Activated CD8-positive, alpha-beta memory T cell treated with anti-CD3 and anti-CD28 coated beads, Interleukin-2, amount 10 ng/mL, durations not matched to agents 7 days and 5 days (primary cell): ENCODE results near the gene PLCB1. TPM values are rescaled to one million over a fixed set of nuclear protein-coding genes. Genes with fewer than 3 reads are reported as not detected.
"Not testable (repeated sequence)": the region's sequence is repeated elsewhere in the genome, so short reads cannot be mapped to it uniquely, and the experiment has no call there.

Experiments
- ATAC-seq: fragments of 150-1000 bp; cut with Tn5 transposase; one replicate; pipeline ENCODE4 v1.10.0; 2021; ENCODE audit warnings: moderate library complexity
- CTCF ChIA-PET: fragments of 350-600 bp; sonication (Branson Sonifier 250); formaldehyde crosslinking; loops from one replicate; lab custom pipeline; 2021; ENCODE audit warnings: antibody characterized with exemption; lab: Charles Lee
- DNase-seq: peaks from one replicate; pipeline ENCODE4 v3.0.0-alpha.2; 2020
- H3K27ac Mint-ChIP-seq: one replicate; pipeline ENCODE4 v1.8.0; 2021; ENCODE audit warnings: mild to moderate bottlenecking, mixed read lengths
- H3K27me3 Mint-ChIP-seq: one replicate; pipeline ENCODE4 v1.8.0; 2021; ENCODE audit warnings: mixed read lengths
- H3K36me3 Mint-ChIP-seq: one replicate; pipeline ENCODE4 v1.8.0; 2021; ENCODE audit warnings: mild to moderate bottlenecking, mixed read lengths
- H3K4me1 Mint-ChIP-seq: one replicate; pipeline ENCODE4 v1.8.0; 2021; ENCODE audit warnings: mixed read lengths
- H3K4me3 Mint-ChIP-seq: one replicate; pipeline ENCODE4 v1.8.0; 2021; ENCODE audit warnings: mild to moderate bottlenecking, moderate library complexity, mixed read lengths
- H3K9me3 Mint-ChIP-seq: one replicate; pipeline ENCODE4 v1.8.0; 2022; ENCODE audit warnings: low read depth, mixed read lengths
- total RNA-seq, 2 experiments: library from RNA; stranded (reverse); gene quantifications; one replicate each; pipeline ENCODE4 v1.2.3, GENCODE V29; 2021

Gene PLCB1
- total RNA-seq, 2 experiments from 2014 or later, result 2.4 to 3.2 TPM

DNA sequence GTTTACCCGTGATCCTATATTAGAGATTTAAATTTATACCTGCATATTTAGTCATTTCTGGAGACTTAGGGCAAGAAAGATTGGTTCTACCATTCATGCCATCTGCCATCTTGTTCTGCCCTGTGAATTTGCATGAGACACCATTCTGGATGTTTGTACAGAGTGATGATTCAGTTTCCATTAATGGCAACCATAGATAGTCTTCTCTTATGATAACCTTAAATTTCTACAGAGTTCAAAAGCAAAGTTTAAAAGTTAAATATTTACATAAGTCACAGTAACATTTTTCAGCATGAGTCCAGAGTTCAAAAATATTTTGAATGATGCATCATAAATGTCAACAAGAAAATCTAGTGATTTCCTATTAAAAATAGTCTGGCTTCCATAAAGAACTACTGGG is 23.2 kb downstream of the PLCB1 start:
- H3K4me3 Mint-ChIP-seq, result no peak overlapping the region
- CTCF ChIA-PET, result interaction anchor here (1.4 kb wide), 1 partner anchor 24 kb away, joined by 4 read pairs; the partner anchor contains the start of gene PLCB1
- peaks cover 56% of the 10 kb centered on the region for H3K4me1 Mint-ChIP-seq
- no peaks in the 10 kb centered on the region for H3K9me3 Mint-ChIP-seq
- H3K27me3 Mint-ChIP-seq, result no peaks in the 10 kb centered on the region
- no peak for DNase-seq
- H3K27ac Mint-ChIP-seq, result no peak overlapping the region
- H3K36me3 Mint-ChIP-seq, result peaks cover 4% of the 10 kb centered on the region
- ATAC-seq, result no peak

- DNase-seq, result no peak
- peaks cover 6% of the 10 kb centered on the region for H3K36me3 Mint-ChIP-seq
- no peaks in the 10 kb centered on the region for H3K9me3 Mint-ChIP-seq
- H3K4me3 Mint-ChIP-seq, result no peak overlapping the region
- ATAC-seq, result no peak
- H3K4me1 Mint-ChIP-seq, result peaks cover 55% of the 10 kb centered on the region
- H3K27ac Mint-ChIP-seq, result no peak overlapping the region
- CTCF ChIA-PET, result interaction anchor here (1.4 kb wide), 1 partner anchor 24 kb away, joined by 4 read pairs; the partner anchor contains the start of gene PLCB1
- H3K27me3 Mint-ChIP-seq, result no peaks in the 10 kb centered on the region
These were observed 23.7 kb downstream of the PLCB1 start for GRCh38 chr20:8155812-8156211.

- DNase-seq (no peak), ATAC-seq (peak; percentile 95)
- Mint-ChIP-seq H3K27ac (peak overlapping the region; percentile 43), H3K9me3 (no peaks in the 10 kb centered on the region), H3K27me3 (no peaks in the 10 kb centered on the region), H3K4me3 (no peak overlapping the region), H3K4me1 (peaks cover 54% of the 10 kb centered on the region), H3K36me3 (peaks cover 6% of the 10 kb centered on the region)
- CTCF ChIA-PET, result interaction anchor here (1.4 kb wide), 1 partner anchor 25 kb away, joined by 4 read pairs; the partner anchor contains the start of gene PLCB1
These were observed 24.4 kb downstream of the PLCB1 start for GRCh38 chr20:8156235-8157079.

DNA sequence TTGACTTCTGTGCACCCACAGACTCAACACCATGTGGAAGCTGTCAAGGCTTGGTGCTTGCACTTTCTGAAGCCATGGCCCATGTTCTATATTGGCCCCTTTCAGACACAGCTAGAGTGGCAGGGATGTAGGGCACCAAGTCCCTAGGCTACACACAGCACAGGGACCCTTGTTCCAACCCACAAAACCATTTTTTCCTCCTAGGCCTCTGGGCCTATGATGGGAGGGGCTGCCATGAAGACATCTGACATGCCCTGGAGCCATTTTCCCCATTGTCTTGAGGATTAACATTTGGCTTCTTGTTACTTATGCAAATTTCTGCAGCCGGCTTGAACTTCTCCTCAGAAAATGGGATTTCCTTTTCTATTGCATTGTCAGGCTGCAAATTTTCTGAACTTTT is 27.2 kb downstream of the PLCB1 start:
- H3K27me3 Mint-ChIP-seq, CTCF ChIA-PET, H3K4me3 Mint-ChIP-seq, H3K9me3 Mint-ChIP-seq, DNase-seq, H3K36me3 Mint-ChIP-seq, H3K27ac Mint-ChIP-seq, ATAC-seq: not testable (repeated sequence)
- H3K4me1 Mint-ChIP-seq, result peaks cover 37% of the 10 kb centered on the region

DNA sequence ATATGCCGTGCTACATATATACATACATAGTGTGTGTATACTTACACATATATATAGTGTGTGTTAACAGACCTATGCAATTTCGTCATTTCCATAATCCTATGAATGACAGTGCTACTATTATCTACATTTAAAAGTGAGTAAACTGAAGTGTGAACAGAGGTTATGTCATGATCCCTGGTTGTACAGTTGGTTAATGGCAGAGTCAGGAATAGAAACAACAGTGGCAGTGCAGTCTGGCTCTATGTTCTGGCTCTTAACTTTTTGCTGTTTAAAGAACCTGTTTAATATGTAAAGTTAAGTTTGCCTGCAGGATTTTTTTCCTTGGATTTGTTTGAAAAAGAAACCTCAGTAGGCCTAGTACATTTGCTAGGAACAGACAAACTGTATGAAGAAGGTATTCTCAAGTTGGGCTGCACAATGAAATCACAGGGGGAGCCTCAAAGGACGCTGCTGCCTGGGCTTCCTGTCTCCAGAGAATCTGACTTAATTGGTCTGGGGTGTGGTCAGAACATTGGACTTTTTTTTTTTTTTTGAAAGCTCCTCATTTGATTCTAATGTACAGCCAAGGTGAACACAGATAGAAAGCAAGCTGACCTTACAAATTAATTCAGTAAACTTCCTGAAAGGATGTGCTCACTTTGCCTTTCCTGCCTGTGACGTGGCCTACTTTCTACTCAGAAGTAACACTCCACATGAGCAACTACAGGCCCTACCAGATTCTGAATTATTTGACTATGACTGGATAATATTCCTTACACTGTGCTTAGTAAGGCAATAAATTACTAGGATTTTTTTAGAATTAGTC is 29.4 kb downstream of the PLCB1 start:
- H3K27ac Mint-ChIP-seq, result peak overlapping the region; percentile 73

GRCh38 chr20:8162610-8163009 is 30.5 kb downstream of the PLCB1 start:
- H3K27ac Mint-ChIP-seq, result no peak overlapping the region
- H3K4me1 Mint-ChIP-seq, result peaks cover 9% of the 10 kb centered on the region
- no peak overlapping the region for H3K4me3 Mint-ChIP-seq
- CTCF ChIA-PET, result interaction anchor here (1.3 kb wide), 1 partner anchor 558 kb away, joined by 3 read pairs; no protein-coding TSS in a partner anchor
- ATAC-seq (no peak), DNase-seq (no peak)
- H3K36me3 Mint-ChIP-seq, result peaks cover 6% of the 10 kb centered on the region
- H3K9me3 Mint-ChIP-seq, result no peaks in the 10 kb centered on the region
- no peaks in the 10 kb centered on the region for H3K27me3 Mint-ChIP-seq

More for the DNA sequence above, 29.4 kb downstream of the PLCB1 start:
- no peak overlapping the region for H3K4me3 Mint-ChIP-seq
- H3K27me3 Mint-ChIP-seq, result no peaks in the 10 kb centered on the region
- H3K4me1 Mint-ChIP-seq, result peaks cover 18% of the 10 kb centered on the region
- H3K36me3 Mint-ChIP-seq, result peaks cover 6% of the 10 kb centered on the region
- CTCF ChIA-PET, result interaction anchor here (0.7 to 1.2 kb wide), 3 partner anchors 28 to 118 kb away, joined by 3 to 4 read pairs (median 3); no protein-coding TSS in a partner anchor
- DNase-seq (no peak), ATAC-seq (no peak)
- no peaks in the 10 kb centered on the region for H3K9me3 Mint-ChIP-seq

- Mint-ChIP-seq H3K9me3 (no peaks in the 10 kb centered on the region), H3K4me1 (peaks cover 12% of the 10 kb centered on the region), H3K4me3 (no peak overlapping the region), H3K27me3 (no peaks in the 10 kb centered on the region), H3K27ac (no peak overlapping the region), H3K36me3 (peaks cover 6% of the 10 kb centered on the region)
- DNase-seq, result no peak
- no peak for ATAC-seq
- CTCF ChIA-PET, result interaction anchor here (1.3 kb wide), 1 partner anchor 557 kb away, joined by 3 read pairs; no protein-coding TSS in a partner anchor
These were observed 31.5 kb downstream of the PLCB1 start for GRCh38 chr20:8163543-8163942.

GRCh38 chr20:8166730-8167129 is 34.7 kb downstream of the PLCB1 start:
- Mint-ChIP-seq H3K4me1 (peaks cover 6% of the 10 kb centered on the region), H3K27me3 (no peaks in the 10 kb centered on the region), H3K9me3 (no peaks in the 10 kb centered on the region), H3K36me3 (no peaks in the 10 kb centered on the region), H3K27ac (no peak overlapping the region), H3K4me3 (no peak overlapping the region)
- DNase-seq (no peak), ATAC-seq (no peak)
- CTCF ChIA-PET, result interaction anchor here (2.3 kb wide), 1 partner anchor 555 kb away, joined by 6 read pairs; no protein-coding TSS in a partner anchor

DNA sequence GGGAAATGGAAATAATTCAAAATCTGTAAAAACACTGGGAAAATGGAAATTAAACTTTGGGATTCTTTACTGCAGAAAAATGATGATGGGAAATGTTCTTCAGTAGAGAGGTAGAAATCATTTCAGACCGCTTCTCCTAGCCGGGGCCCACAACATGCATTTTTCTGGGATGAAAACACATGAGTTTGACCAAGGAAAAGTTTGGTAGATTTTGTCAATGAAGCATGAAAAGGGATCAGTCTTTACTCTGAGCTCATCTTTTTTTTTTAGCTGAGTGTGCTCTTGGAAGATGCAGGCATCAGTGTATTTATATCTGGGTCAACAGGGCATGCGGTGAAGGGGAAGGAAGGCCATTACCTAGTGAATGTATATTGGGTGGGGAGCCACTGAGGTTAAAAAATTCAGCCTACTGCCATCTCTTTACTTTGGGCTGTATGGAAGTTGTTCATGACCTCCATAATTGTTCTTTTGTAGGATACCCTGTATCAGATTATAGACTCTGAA is 36.8 kb downstream of the PLCB1 start:
- CTCF ChIA-PET, result interaction anchor here (0.8 kb wide), 1 partner anchor 219 kb away, joined by 3 read pairs; no protein-coding TSS in a partner anchor
- H3K27ac Mint-ChIP-seq, result no peak overlapping the region
- H3K4me1 Mint-ChIP-seq, result peaks cover 3% of the 10 kb centered on the region
- no peak overlapping the region for H3K4me3 Mint-ChIP-seq
- H3K27me3 Mint-ChIP-seq, result no peaks in the 10 kb centered on the region
- DNase-seq (no peak), ATAC-seq (no peak)
- no peaks in the 10 kb centered on the region for H3K36me3 Mint-ChIP-seq
- no peaks in the 10 kb centered on the region for H3K9me3 Mint-ChIP-seq

- Mint-ChIP-seq H3K4me3 (no peak overlapping the region), H3K4me1 (peaks cover 3% of the 10 kb centered on the region), H3K27me3 (no peaks in the 10 kb centered on the region), H3K9me3 (no peaks in the 10 kb centered on the region), H3K27ac (no peak overlapping the region), H3K36me3 (no peaks in the 10 kb centered on the region)
- CTCF ChIA-PET, result no interaction called here
- DNase-seq (no peak), ATAC-seq (no peak)
These were observed 38.9 kb downstream of the PLCB1 start for GRCh38 chr20:8170921-8171320.

DNA sequence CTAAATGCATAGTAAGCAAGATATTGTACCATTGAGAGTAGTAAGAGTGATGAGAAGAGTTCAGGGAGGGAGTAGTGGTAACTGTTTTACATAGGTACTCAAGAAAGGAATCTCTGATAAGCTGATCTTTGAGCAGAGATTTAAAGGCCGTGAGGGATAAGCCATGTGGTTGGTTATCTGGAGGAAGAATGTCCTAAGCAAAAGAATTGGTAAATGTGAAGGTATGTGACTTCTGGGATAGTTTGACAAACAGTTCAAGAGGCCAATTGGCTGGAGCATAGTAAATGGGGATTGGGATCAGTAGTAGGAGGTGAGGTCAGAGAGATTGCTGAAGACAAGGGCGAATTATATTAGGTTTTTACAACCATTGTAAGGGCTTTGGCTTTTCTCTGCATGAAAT is 40.1 kb downstream of the PLCB1 start:
- Mint-ChIP-seq H3K36me3 (no peaks in the 10 kb centered on the region), H3K4me3 (no peak overlapping the region)
- ATAC-seq, result no peak

DNA sequence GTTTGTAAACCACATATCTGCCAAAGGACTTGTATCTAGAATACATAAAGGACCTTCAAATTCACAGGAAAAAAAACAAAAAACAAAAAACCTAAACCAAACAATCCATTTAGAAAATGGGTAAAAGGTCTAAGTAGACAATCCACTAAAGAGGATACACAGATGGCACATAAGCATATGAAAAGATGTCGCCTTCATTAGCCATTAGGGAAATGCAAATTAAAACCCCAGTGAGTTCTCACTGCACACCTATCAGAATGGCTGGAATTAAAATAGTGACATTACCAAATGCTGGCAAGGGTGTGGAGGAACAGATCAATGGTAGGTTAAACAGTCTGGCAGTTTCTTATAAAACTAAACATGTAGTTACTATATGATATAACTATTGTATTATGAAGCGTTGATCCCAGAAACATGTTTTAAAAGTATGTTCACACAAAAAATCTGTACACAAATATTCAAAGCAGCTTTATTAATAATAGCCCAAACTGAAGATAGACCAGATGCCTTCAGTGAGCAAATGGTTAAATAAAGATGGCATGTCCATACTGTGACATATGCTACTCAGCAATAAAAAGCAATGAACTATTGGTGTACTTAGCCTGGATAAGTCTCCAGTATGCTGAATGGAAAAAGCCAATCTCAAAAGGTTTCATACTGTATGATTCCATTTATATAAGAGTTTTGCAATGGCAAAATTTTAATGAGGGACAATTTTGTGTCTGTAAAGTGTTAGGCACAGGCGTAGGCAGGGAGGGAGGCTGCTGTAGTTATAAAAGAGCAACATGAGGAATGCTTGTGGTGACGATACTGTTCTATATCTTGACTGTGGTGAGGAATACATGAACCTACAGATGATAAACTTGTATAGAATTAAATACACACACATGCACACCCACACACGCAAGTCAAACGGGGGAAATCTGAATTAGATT is 43.9 kb downstream of the PLCB1 start:
- H3K4me3 Mint-ChIP-seq, result no peak overlapping the region
- CTCF ChIA-PET, result no interaction called here
- H3K4me1 Mint-ChIP-seq, result no peaks in the 10 kb centered on the region
- H3K36me3 Mint-ChIP-seq, result no peaks in the 10 kb centered on the region
- H3K27me3 Mint-ChIP-seq, result no peaks in the 10 kb centered on the region
- DNase-seq (no peak), ATAC-seq (no peak)
- H3K9me3 Mint-ChIP-seq, result no peaks in the 10 kb centered on the region
- H3K27ac Mint-ChIP-seq, result no peak overlapping the region

More for the DNA sequence above, 40.1 kb downstream of the PLCB1 start:
- no peak overlapping the region for H3K27ac Mint-ChIP-seq
- DNase-seq, result no peak
- CTCF ChIA-PET, result no interaction called here
- H3K4me1 Mint-ChIP-seq, result peaks cover 3% of the 10 kb centered on the region
- H3K9me3 Mint-ChIP-seq, result no peaks in the 10 kb centered on the region
- H3K27me3 Mint-ChIP-seq, result no peaks in the 10 kb centered on the region
